ENCODE data around the gene HIBADH. TPM values are rescaled to one million over a fixed set of nuclear protein-coding genes. Genes with fewer than 3 reads are reported as not detected.

HIBADH gene
- total RNA-seq, 1 experiment from 2014 or later: 23.2 TPM

GRCh38 chr7:27523321-27523720 lies 139.4 kb downstream of the HIBADH start:
- Histone ChIP-seq H3T11ph (ENCODE audit: low read length) (no peak overlapping the region), H3K27ac (ENCODE audit: insufficient read length, low read depth, low read length) (no peak overlapping the region)

More at GRCh38 chr7:27523321-27523720, 139.4 kb downstream of the HIBADH start:
- no peak overlapping the region for H2BK5ac ChIP-seq (ENCODE audit: insufficient read length, low read length)
- H3K79me2 ChIP-seq (ENCODE audit: insufficient read depth, low read length): no peaks in the 10 kb centered on the region
- H3K27ac Mint-ChIP-seq: no peak overlapping the region
- no peak overlapping the region for H2AK5ac ChIP-seq (ENCODE audit: insufficient read length, low read length)
- H4K8ac ChIP-seq (replicated peaks; ENCODE audit: insufficient read length, low read depth, low read length): no peak overlapping the region
- no peak overlapping the region for H2BK15ac ChIP-seq (ENCODE audit: low read depth, low read length)
- no peak overlapping the region for H4K5ac ChIP-seq (ENCODE audit: insufficient read length, low read depth, low read length)
- peaks cover 8 to 9% of the 10 kb centered on the region in 2 experiments for H3K4me1 Mint-ChIP-seq
- no peaks in the 10 kb centered on the region for H3K9me3 Mint-ChIP-seq
- peaks cover 6 to 21% (median 13%) of the 10 kb centered on the region in 3 experiments; a peak in 6 of 7 replicates for H3K36me3 Mint-ChIP-seq (ENCODE audit: insufficient read depth in 1 of 3, low read depth in 3 of 3)
- DNase-seq: no peak
- no peak overlapping the region for H3K56ac ChIP-seq (ENCODE audit: insufficient read length, low read depth, low read length)
- H2BK12ac ChIP-seq (ENCODE audit: insufficient read length, low read depth, low read length): no peak overlapping the region
- no peak overlapping the region for H3K4me3 Mint-ChIP-seq
- no peak overlapping the region for H3K4ac ChIP-seq (ENCODE audit: low read depth, low read length)
- no peak for TF ChIP-seq CTCF (conservative IDR thresholded peaks at IDR 0.05)
- H3K23me2 ChIP-seq (ENCODE audit: insufficient read length, low read depth, low read length, poor library complexity, severe bottlenecking): no peaks in the 10 kb centered on the region
- H3K27me3 Mint-ChIP-seq (ENCODE audit: low read depth): peaks cover 17% of the 10 kb centered on the region
- H3K79me1 ChIP-seq (ENCODE audit: insufficient read depth, low read depth, low read length, poor library complexity, severe bottlenecking): no peaks in the 10 kb centered on the region
- no peak overlapping the region for H2BK120ac ChIP-seq (ENCODE audit: low read depth, low read length, poor library complexity, severe bottlenecking)
- no peaks in the 10 kb centered on the region for H3K27me3 ChIP-seq (ENCODE audit: insufficient read depth, low read length)
- H3K4me1 ChIP-seq (ENCODE audit: insufficient read depth, low read length): no peaks in the 10 kb centered on the region
- no peak overlapping the region for H2AFZ ChIP-seq (ENCODE audit: low read length)
- no peak overlapping the region for H3K23ac ChIP-seq (ENCODE audit: insufficient read length, low read depth, low read length)
- H3K14ac ChIP-seq (ENCODE audit: insufficient read depth, low read length): no peak overlapping the region
- H3K9ac ChIP-seq (ENCODE audit: extremely low read depth, insufficient read length, low read length): no peak overlapping the region
- H3K4me2 ChIP-seq (ENCODE audit: insufficient read depth, insufficient read length, low read length): no peak overlapping the region
- H2BK20ac ChIP-seq (ENCODE audit: low read depth, low read length, poor library complexity, severe bottlenecking): no peak overlapping the region
- H3K9me3 ChIP-seq (ENCODE audit: control insufficient read depth, low read depth, low read length): no peaks in the 10 kb centered on the region
- H4K20me1 ChIP-seq (ENCODE audit: control insufficient read depth, insufficient read depth, insufficient read length): peaks cover 3% of the 10 kb centered on the region
- no peak overlapping the region for H4K91ac ChIP-seq (ENCODE audit: insufficient read length, low read depth, low read length)
- no peak overlapping the region for H3K18ac ChIP-seq (ENCODE audit: insufficient read length, low read depth, low read length)

All from H9 (cell line).